GM12872 (cell line): Measurements from ENCODE around the gene DPH2.
A peak's percentile ranks its signal among the peaks of the same experiment; 100 is the strongest.

Source experiments
- TF ChIP-seq, protein P1 (sequence below): IDR thresholded peaks from 3 replicates; pipeline ENCODE4 v1.5.1; 2011; ENCODE audit warnings: low read depth, mild to moderate bottlenecking, low read length, moderate library complexity; ENCODE audit not compliant: insufficient read depth

Gene DPH2, protein sequence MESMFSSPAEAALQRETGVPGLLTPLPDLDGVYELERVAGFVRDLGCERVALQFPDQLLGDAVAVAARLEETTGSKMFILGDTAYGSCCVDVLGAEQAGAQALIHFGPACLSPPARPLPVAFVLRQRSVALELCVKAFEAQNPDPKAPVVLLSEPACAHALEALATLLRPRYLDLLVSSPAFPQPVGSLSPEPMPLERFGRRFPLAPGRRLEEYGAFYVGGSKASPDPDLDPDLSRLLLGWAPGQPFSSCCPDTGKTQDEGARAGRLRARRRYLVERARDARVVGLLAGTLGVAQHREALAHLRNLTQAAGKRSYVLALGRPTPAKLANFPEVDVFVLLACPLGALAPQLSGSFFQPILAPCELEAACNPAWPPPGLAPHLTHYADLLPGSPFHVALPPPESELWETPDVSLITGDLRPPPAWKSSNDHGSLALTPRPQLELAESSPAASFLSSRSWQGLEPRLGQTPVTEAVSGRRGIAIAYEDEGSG

DNA sequence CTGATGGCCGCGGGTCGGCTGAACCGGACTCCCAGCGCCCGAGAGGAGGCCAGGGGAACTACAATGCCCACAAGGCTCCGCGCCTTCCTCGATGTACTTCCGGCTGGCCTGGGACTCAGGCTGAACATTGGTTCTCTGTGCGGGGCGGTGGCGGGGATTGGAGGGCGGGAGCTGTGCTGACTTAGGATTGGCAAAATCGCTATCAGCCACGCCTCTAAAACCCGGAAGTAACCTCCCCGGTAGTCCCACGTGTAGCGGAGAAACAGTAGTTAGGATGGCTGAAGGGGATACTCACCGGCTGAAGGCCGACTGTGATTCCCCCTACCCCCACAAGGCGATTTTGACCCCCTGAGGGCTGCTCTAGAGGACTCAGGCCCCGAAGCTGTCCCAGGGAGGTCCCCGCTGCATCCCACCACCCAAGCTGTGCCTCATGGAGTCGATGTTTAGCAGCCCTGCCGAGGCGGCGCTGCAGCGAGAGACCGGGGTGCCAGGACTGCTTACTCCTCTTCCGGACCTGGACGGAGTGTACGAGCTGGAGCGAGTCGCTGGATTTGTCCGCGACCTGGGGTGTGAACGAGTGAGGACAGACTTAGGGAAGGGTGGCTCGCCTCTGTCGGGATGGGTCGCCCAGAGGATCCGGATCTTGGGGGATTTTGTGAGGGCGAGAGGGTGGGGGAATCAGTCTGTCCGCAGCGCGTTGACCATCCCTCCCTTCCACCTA is at the start of gene DPH2:
DPH2 (plus strand) TSS at position 265 of the 721 bp plus-strand sequence; CDS start at position 431, 166 bp downstream.
- TF ChIP-seq, protein P1, sequence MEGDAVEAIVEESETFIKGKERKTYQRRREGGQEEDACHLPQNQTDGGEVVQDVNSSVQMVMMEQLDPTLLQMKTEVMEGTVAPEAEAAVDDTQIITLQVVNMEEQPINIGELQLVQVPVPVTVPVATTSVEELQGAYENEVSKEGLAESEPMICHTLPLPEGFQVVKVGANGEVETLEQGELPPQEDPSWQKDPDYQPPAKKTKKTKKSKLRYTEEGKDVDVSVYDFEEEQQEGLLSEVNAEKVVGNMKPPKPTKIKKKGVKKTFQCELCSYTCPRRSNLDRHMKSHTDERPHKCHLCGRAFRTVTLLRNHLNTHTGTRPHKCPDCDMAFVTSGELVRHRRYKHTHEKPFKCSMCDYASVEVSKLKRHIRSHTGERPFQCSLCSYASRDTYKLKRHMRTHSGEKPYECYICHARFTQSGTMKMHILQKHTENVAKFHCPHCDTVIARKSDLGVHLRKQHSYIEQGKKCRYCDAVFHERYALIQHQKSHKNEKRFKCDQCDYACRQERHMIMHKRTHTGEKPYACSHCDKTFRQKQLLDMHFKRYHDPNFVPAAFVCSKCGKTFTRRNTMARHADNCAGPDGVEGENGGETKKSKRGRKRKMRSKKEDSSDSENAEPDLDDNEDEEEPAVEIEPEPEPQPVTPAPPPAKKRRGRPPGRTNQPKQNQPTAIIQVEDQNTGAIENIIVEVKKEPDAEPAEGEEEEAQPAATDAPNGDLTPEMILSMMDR = no peak

DNA sequence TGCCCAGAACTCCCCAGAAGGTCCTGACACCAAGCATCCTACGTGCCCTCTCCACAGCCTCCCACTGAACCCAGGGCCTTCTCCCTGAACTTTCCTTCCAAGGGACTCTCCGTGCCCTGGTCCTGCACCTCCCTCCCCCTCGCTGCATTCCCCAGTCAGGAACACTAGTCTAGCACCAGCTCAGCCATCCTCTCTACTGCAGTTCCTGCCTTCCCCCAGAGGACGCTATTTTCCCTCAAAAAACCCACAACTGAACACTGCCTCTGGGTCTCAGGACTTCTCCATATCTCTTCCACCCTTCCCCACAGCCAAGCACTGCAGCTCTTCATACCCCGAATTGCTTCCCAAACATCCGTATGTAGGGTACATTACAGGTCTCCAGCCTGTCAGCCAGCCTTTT is 48.8 kb upstream of the DPH2 start:
- TF ChIP-seq, protein P1 = no peak

DNA sequence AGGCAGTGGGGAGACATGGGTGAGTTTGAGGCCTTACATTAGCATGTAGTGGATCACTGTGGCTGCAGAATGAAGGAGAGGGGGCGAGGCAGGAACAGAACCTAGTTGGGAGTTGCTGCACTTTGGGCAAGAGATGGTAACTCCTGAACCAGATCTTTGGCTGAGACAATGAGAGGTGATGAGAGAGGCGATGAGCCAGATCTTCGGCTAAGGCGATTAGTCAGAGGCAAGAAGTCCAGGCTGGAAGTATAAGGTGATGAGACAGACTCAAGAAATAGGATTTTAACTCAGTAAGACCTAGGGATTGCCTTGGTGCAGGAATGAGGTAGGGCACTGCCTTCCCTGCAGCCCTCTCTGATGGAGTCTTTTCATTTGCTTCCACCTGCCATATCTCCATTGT is 45.3 kb upstream of the DPH2 start:
- TF ChIP-seq, protein P1 = no peak

DNA sequence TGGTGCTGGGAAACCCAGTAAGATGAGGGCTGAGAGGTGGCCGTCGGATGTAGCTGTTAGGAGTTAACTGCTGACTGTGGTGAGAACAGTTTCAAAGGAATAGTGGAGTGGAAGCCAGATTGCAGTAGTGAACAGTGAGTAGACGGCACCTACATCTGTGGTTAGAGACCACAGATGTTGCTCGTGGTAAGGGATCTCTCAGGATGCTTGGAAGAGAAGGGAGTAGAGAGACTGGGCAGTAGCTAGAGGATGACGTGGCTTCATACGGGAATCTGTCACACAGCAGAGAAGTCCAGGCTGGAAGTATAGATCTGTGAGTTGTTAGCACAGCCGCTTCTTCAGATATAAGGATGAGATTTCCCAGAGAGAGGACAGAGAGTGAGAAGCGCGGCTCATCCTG is 44.0 kb upstream of the DPH2 start:
- TF ChIP-seq, protein P1 = no peak

DNA sequence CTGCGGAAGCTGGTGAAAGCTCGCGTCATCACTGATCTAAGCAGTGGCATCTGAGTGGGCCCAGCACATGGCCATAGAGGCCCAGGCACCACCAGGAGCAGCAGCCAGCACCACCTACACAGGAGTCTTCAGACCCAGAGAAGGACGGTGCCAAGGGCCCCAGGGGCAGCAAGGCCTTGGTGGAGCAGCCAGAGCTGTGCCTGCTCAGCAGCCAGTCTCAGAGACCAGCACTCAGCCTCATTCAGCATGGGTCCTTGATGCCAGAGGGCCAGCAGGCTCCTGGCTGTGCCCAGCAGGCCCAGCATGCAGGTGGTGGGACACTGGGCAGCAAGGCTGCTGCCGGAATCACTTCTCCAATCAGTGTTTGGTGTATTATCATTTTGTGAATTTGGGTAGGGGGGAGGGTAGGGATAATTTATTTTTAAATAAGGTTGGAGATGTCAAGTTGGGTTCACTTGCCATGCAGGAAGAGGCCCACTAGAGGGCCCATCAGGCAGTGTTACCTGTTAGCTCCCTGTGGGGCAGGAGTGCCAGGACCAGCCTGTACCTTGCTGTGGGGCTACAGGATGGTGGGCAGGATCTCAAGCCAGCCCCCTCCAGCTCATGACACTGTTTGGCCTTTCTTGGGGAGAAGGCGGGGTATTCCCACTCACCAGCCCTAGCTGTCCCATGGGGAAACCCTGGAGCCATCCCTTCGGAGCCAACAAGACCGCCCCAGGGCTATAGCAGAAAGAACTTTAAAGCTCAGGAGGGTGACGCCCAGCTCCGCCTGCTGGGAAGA is 39.5 kb upstream of the DPH2 start:
- TF ChIP-seq, protein P1 = peak; percentile 75

DNA sequence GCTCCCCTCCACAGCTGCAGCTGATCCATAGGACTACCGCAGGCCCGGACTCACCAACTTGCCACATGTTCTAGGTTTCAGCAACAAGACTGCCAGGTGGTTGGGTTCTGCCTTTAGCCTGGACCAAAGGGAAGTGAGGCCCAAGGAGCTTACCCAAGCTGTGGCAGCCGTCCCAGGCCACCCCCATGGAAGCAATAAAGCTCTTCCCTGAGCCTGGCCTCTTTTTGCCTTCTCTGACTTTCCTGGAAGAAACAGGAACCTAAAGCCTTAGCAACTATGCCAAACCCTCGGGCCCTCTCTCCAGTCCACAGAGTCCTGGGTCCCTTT is 38.9 kb upstream of the DPH2 start:
- TF ChIP-seq, protein P1 = no peak
